Coronary artery (tissue), 2 donors: ENCODE data around the gene ZNF670.

Source experiments
- DNase-seq: peaks from one replicate; pipeline ENCODE4 v3.0.0-alpha.2; 2017; ENCODE audit warnings: low spot score
- H3K27ac ChIP-seq, 2 donors: fragments of 200-600 bp; sonication (generic); one replicate each; pipeline ENCODE4 v1.5.1; 2016 to 2019
- H3K4me3 ChIP-seq: fragments of 200-600 bp; sonication (generic); 2 replicates; pipeline ENCODE4 v1.5.1; 2016; ENCODE audit warnings: mild to moderate bottlenecking, moderate library complexity
- CTCF ChIP-seq: fragments of 200-600 bp; sonication (generic); IDR thresholded peaks from one replicate; pipeline ENCODE4 v1.5.1; 2019; ENCODE audit warnings: antibody characterized with exemption

ZNF670 gene

GRCh38 chr1:247103859-247104591, 25.4 kb upstream of the ZNF670 start, which contains the start of gene ZNF669:
Gene ZNF669, minus strand, starts transcription at chr1:247104356. Its CDS starts 157 bp downstream, at chr1:247104199.
- H3K27ac ChIP-seq: peak within 1 kb of the TSS; percentile 67 to 84
- peak within 1 kb of the TSS; percentile 90 for H3K4me3 ChIP-seq
- TF ChIP-seq CTCF: no peak
- DNase-seq: peak; percentile 98

- Histone ChIP-seq H3K4me3 (no peak overlapping the region), H3K27ac (no peak overlapping the region)
- DNase-seq: no peak
- TF ChIP-seq CTCF: no peak
Measured at GRCh38 chr1:247102381-247102780, 23.8 kb upstream of the ZNF670 start.

- no peak for TF ChIP-seq CTCF
Measured at GRCh38 chr1:247100676-247101279, 22.2 kb upstream of the ZNF670 start.

GRCh38 chr1:247096958-247097357, 18.3 kb upstream of the ZNF670 start:
- Histone ChIP-seq H3K4me3 (no peak overlapping the region), H3K27ac (no peak overlapping the region)
- DNase-seq: no peak
- TF ChIP-seq CTCF: no peak

More at GRCh38 chr1:247100676-247101279, 22.2 kb upstream of the ZNF670 start:
- DNase-seq: no peak
- Histone ChIP-seq H3K4me3 (no peak overlapping the region), H3K27ac (no peak overlapping the region)

GRCh38 chr1:247096544-247096943, 17.9 kb upstream of the ZNF670 start:
- no peak for TF ChIP-seq CTCF
- DNase-seq: no peak
- Histone ChIP-seq H3K4me3 (no peak overlapping the region), H3K27ac (no peak overlapping the region)

- Histone ChIP-seq H3K4me3 (no peak overlapping the region), H3K27ac (no peak overlapping the region)
- no peak for DNase-seq
- TF ChIP-seq CTCF: no peak
Measured at GRCh38 chr1:247096112-247096511, 17.5 kb upstream of the ZNF670 start.

- Histone ChIP-seq H3K27ac (no peak overlapping the region), H3K4me3 (no peak overlapping the region)
- TF ChIP-seq CTCF: no peak
- no peak for DNase-seq
Measured at GRCh38 chr1:247090455-247090854, 11.8 kb upstream of the ZNF670 start.
